ENCODE results near the gene DNAJB8.

The DNAJB8 gene

DNA sequence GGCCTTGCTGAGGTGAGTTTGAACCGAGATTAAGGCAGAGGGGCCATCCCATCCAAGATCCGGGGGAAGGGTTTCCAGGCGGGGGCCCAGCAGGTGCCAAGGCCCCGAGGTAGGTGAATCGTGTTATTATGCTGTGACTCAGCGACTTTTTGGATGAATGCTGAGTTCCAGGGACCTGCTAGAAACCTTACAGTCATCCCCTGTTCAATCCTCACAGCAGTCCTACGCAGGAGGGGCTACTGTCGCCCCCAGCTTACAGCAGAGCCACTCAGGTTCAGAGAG lies 40.9 kb downstream of the DNAJB8 start:
- TF ChIP-seq, protein P1, sequence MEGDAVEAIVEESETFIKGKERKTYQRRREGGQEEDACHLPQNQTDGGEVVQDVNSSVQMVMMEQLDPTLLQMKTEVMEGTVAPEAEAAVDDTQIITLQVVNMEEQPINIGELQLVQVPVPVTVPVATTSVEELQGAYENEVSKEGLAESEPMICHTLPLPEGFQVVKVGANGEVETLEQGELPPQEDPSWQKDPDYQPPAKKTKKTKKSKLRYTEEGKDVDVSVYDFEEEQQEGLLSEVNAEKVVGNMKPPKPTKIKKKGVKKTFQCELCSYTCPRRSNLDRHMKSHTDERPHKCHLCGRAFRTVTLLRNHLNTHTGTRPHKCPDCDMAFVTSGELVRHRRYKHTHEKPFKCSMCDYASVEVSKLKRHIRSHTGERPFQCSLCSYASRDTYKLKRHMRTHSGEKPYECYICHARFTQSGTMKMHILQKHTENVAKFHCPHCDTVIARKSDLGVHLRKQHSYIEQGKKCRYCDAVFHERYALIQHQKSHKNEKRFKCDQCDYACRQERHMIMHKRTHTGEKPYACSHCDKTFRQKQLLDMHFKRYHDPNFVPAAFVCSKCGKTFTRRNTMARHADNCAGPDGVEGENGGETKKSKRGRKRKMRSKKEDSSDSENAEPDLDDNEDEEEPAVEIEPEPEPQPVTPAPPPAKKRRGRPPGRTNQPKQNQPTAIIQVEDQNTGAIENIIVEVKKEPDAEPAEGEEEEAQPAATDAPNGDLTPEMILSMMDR (IDR thresholded peaks at IDR 0.05; ENCODE audit: low read depth, low read length, missing control alignments): no peak
- DNase-seq (ENCODE audit: extremely low read depth, low read depth): no peak
- H3K4me3 ChIP-seq (replicated peaks; ENCODE audit: low read depth, low read length): no peak overlapping the region

DNA sequence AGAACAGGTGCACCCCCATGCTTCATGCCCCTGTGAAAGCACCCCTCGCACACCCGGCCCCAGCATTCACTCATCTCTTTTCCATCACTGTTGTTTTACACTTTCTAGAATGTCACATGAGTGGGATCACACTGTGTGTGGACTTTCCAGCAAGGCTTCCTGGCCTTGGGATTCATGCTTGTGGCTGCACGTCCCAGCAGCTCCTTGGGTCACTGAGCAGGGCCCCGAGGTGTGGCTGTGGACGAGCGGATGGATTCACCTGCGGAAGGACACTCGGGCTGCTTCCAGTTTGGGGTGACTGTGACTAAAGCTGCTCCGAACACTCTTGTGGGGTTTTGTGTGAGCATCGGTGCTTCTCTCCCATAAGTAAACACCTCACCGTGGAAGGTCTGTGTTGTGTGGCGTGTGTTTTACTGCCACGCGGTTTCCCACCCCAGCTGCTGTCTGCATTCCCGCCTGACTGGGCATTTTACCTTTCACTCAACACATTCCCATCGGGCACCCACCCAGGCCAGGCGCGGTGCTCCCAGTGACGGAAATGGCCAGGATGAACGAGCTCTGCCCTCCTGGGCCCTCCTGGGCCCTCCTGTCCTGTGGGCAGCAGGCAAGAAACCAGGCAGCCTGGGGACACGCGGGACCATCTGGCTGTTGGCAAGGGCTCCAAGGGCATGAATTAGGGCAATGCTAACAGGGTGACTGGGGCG lies 41.4 kb downstream of the DNAJB8 start:
- H3K4me3 ChIP-seq (replicated peaks; ENCODE audit: low read depth, low read length): no peak overlapping the region
- TF ChIP-seq, protein P1 (IDR thresholded peaks at IDR 0.05; ENCODE audit: low read depth, low read length, missing control alignments): no peak
- DNase-seq (ENCODE audit: extremely low read depth, low read depth): no peak

DNA sequence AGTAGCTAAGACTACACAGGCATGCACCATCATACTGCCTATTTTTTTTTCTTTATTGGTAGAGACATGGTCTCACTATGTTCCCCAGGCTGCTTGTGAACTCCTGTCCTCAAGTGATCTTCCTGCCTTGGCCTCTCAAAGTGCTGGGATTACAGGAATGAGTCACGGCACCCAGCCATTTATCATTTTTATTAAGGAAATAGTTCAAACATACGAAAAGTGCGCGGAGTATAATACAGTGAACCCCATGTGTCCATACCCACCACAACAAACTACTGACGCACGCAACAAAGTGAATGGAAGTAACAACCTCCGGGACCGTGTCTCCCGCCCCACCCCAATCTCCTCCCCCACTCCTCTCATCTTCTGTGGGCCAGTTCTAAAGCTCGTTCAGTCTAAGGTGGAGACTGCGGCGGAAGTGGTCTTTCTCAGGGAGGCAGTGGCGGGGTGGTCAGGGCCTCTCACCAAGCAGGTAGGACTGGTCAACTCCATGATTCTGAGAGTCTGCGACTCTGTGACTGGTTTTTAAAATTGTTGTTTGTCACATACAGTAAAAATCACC lies 42.1 kb downstream of the DNAJB8 start:
- TF ChIP-seq, protein P1 (IDR thresholded peaks at IDR 0.05; ENCODE audit: low read depth, low read length, missing control alignments): no peak
- peak; percentile 11 for DNase-seq (ENCODE audit: extremely low read depth, low read depth)
- no peak overlapping the region for H3K4me3 ChIP-seq (replicated peaks; ENCODE audit: low read depth, low read length)

DNA sequence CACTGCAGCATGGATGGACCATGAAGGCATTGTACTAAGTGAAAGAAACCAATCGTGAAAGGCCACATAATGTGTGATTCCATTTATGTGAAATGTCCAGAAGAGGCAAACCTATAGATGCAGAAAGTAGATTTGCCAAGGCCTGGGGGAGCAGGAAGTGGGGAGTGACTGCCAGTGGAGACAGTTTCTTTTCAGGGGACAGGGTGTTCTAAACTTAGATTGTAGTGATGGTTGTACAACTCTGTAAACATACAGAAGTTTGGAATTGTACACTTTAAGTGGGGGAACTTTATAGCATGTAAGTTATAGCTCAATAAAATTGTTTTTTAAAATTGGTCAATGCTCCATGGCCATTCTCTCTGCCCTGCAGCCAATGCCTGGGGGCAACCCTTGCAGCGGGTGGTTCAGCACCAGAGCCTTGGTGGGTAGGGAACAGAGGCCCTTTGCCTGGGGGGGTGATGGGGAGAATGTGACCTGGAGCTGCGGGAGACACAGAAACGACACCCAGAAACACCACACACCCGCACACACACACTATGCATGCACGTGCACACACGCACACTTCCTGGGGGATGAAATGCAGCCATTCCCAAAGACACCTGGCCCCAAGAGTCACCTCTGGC lies 43.1 kb downstream of the DNAJB8 start:
- TF ChIP-seq, protein P1 (IDR thresholded peaks at IDR 0.05; ENCODE audit: low read depth, low read length, missing control alignments): no peak
- H3K4me3 ChIP-seq (replicated peaks; ENCODE audit: low read depth, low read length): no peak overlapping the region
- DNase-seq (ENCODE audit: extremely low read depth, low read depth): no peak

DNA sequence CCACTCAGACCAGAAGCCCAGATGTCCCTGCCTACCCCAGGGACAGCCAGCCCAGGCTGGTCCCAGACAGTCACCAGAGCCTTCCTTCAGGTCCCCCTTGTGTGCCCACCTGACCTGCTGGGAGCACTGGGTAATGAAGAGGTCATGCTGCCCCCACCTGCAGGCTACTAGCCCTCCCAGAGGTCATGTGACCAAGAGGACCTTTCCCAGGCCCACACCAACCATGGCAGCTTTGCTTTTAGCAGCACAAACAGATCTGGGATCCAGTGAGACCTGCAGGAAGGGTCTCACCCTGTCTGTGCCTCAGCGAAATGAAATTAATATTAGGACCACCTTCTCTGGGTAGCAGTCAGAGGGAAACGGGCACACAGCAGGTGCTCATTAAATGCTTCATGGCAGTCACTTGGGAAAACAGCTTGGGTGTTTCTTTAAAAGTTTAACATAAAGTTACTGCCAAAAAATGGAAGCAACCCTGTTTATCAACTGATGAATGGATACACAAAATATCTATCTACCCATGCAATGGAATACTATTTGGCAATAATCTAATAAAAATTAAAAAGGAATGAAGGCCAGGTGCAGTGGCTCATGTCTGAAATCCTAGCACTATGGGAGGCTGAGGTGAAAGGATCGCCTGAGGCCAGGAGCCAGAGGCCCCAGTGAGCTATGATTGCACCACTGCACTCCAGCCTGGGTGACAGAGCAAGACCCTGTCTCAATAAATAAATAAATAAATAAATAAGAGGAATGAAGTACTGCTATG lies 43.7 kb downstream of the DNAJB8 start:
- TF ChIP-seq, protein P1 (IDR thresholded peaks at IDR 0.05; ENCODE audit: low read depth, low read length, missing control alignments): no peak
- no peak for DNase-seq (ENCODE audit: extremely low read depth, low read depth)

DNA sequence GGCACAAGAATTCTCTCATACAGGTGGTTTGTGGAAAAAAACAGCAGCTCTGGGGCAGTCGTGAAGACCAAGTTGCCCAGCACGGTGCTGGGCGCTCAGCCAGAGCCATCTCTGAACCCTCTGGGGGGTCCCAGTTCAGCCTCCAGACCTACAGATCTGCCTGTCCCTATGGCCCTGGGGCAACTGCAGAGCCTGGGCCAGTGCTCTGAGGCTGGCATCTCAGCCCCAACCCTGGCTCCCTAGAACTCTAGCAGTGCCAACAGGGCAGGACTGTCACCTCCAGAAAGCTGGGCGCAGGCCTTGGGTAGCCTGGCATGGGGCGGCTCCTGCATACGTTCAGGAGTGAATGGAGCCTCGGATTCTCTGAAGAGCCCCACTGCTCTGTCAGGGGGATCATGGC lies 44.7 kb downstream of the DNAJB8 start:
- TF ChIP-seq, protein P1 (IDR thresholded peaks at IDR 0.05; ENCODE audit: low read depth, low read length, missing control alignments): no peak
- DNase-seq (ENCODE audit: extremely low read depth, low read depth): no peak
- no peak overlapping the region for H3K4me3 ChIP-seq (replicated peaks; ENCODE audit: low read depth, low read length)

More for the DNA sequence above, 43.7 kb downstream of the DNAJB8 start:
- H3K4me3 ChIP-seq (replicated peaks; ENCODE audit: low read depth, low read length): no peak overlapping the region

All from HFF-Myc (cell line).